A549 (cell line): Measurements from ENCODE around the gene LSM7. TPM values are rescaled to one million over a fixed set of nuclear protein-coding genes. Genes with fewer than 3 reads are reported as not detected.

Experiments used
- ATAC-seq, 2 experiments: fragments of 200-7000 bp in 1 of 2; fragments of >200 bp in 1 of 2; cut with Nextera tagmentation in 1 of 2; cut with Tn5 transposase in 1 of 2; 3 replicates each; pipeline versions ENCODE4 v1.8.0 to v1.9.1; 2018 to 2020; ENCODE audit warnings: mild to moderate bottlenecking in 1 of 2, moderate library complexity in 1 of 2
- CTCF ChIA-PET: fragments of 300-600 bp; sonication (Branson Sonifier 250); formaldehyde crosslinking; extraction: SDS; loops from one replicate; lab custom pipeline; 2021; ENCODE audit warnings: antibody characterized with exemption, inconsistent platforms; lab: Yijun Ruan, JAX
- POLR2A ChIA-PET: fragments of 350-600 bp; formaldehyde crosslinking; extraction: SDS; loops from one replicate; lab custom pipeline; 2021; ENCODE audit warnings: antibody characterized with exemption, inconsistent platforms; lab: Yijun Ruan, JAX
- DNase-seq, 2 experiments: peaks; one replicate each; pipeline versions ENCODE4 v3.0.0 to v3.0.0-alpha.2; 2011 to 2016; ENCODE audit warnings: low read depth in 1 of 2, low spot score in 1 of 2
- FAIRE-seq: peaks from 2 replicates; lab custom pipeline; 2011; peaks lifted over from hg19 to GRCh38; lab: Jason Lieb, UNC
- H3K27ac ChIP-seq, 2 experiments: fragments of >200 bp; sonication (Bioruptor Twin); formaldehyde crosslinking; 3 replicates each; pipeline ENCODE4 v1.5.1; 2016 to 2017
- H3K4me1 ChIP-seq: fragments of >200 bp; sonication (Bioruptor Twin); formaldehyde crosslinking; 3 replicates; pipeline ENCODE4 v1.6.1; 2016
- H3K4me2 ChIP-seq: fragments of >200 bp; sonication (Bioruptor Twin); formaldehyde crosslinking; 3 replicates; pipeline ENCODE4 v1.6.1; 2016
- H3K4me3 ChIP-seq: fragments of >200 bp; sonication (Bioruptor Twin); formaldehyde crosslinking; 3 replicates; pipeline ENCODE4 v1.5.1; 2016
- H3K9me3 ChIP-seq: fragments of >200 bp; sonication (Bioruptor Twin); formaldehyde crosslinking; 3 replicates; pipeline ENCODE4 v1.6.1; 2016
- CBX2 ChIP-seq: fragments of 200-600 bp; sonication (generic); IDR thresholded peaks from 2 replicates; pipeline ENCODE4 v1.6.1; 2016; ENCODE audit warnings: low read depth, mild to moderate bottlenecking, borderline replicate concordance
- CEBPB ChIP-seq, 2 experiments: fragments of >200 bp in 1 of 2; sonication (Bioruptor Twin) in 1 of 2; formaldehyde crosslinking in 1 of 2; IDR thresholded peaks; 2 replicates each; pipeline ENCODE4 v1.6.1; 2012 to 2016
- FOSL2 ChIP-seq, 2 experiments: fragments of 450-650 bp in 1 of 2; fragments of >200 bp in 1 of 2; sonication (Bioruptor Twin) in 1 of 2; formaldehyde crosslinking; IDR thresholded peaks; 2 replicates each; pipeline versions ENCODE4 v1.5.0 to v1.6.1; 2016 to 2020; ENCODE audit warnings: mild to moderate bottlenecking in 1 of 2, moderate library complexity in 1 of 2
- FOXS1 ChIP-seq: fragments of 250-450 bp; sonication (Bioruptor Pico); IDR thresholded peaks from 2 replicates; pipeline ENCODE4 v1.5.0; 2020; ENCODE audit warnings: mild to moderate bottlenecking, moderate library complexity
- HES2 ChIP-seq: fragments of >200 bp; sonication (Bioruptor Twin); formaldehyde crosslinking; IDR thresholded peaks from 2 replicates; pipeline ENCODE4 v1.6.1; 2016
- HEYL ChIP-seq: fragments of 250-450 bp; sonication (Bioruptor Pico); IDR thresholded peaks from 2 replicates; pipeline ENCODE4 v1.8.0; 2021; ENCODE audit warnings: mild to moderate bottlenecking, moderate library complexity
- HMGXB4 ChIP-seq: fragments of 250-450 bp; sonication (Bioruptor Pico); IDR thresholded peaks from 2 replicates; pipeline ENCODE4 v1.5.0; 2021; ENCODE audit warnings: mild to moderate bottlenecking, moderate library complexity, borderline replicate concordance
- HOXA7 ChIP-seq: fragments of 250-450 bp; sonication (Bioruptor Pico); IDR thresholded peaks from 2 replicates; pipeline ENCODE4 v1.5.0; 2020; ENCODE audit warnings: mild to moderate bottlenecking, moderate library complexity
- JUN ChIP-seq, 2 experiments: fragments of >200 bp; sonication (Bioruptor Twin); formaldehyde crosslinking; IDR thresholded peaks; 2 replicates in 1 of 2; 3 replicates in 1 of 2; pipeline ENCODE4 v1.6.1; 2016 to 2017
- KDM1A ChIP-seq: fragments of 200-600 bp; sonication (generic); IDR thresholded peaks from 2 replicates; pipeline ENCODE4 v1.6.1; 2016; ENCODE audit warnings: low read depth, mild to moderate bottlenecking
- MAX ChIP-seq: IDR thresholded peaks from 2 replicates; pipeline ENCODE4 v1.6.1; 2012
- MAZ ChIP-seq: fragments of 150-350 bp; IDR thresholded peaks from 2 replicates; pipeline ENCODE4 v1.6.1; 2014; ENCODE audit warnings: antibody characterized with exemption, low read depth, low read length, borderline replicate concordance
- NFE2L2 ChIP-seq: fragments of 150-350 bp; conservative IDR thresholded peaks from 2 replicates; pipeline ENCODE4 v1.6.1; 2014; ENCODE audit warnings: low read length
- NPAS2 ChIP-seq: fragments of 250-450 bp; sonication (Bioruptor Pico); IDR thresholded peaks from 2 replicates; pipeline ENCODE4 v1.8.0; 2022; ENCODE audit warnings: mild to moderate bottlenecking, moderate library complexity, borderline replicate concordance
- NR3C1 ChIP-seq: fragments of >200 bp; sonication (Bioruptor Twin); formaldehyde crosslinking; IDR thresholded peaks from 3 replicates; pipeline ENCODE4 v1.6.1; 2017
- PHF8 ChIP-seq: fragments of 200-600 bp; sonication (generic); IDR thresholded peaks from 2 replicates; pipeline ENCODE4 v1.6.1; 2016; ENCODE audit warnings: low read depth, mild to moderate bottlenecking, antibody characterized with exemption, moderate library complexity, borderline replicate concordance
- POLR2AphosphoS2 ChIP-seq: conservative IDR thresholded peaks from 2 replicates; pipeline ENCODE4 v1.6.1; 2012; ENCODE audit warnings: low read length, improper control_type of control experiment, inconsistent platforms
- RAD21 ChIP-seq, 2 experiments: fragments of >200 bp in 1 of 2; sonication (Bioruptor Twin) in 1 of 2; formaldehyde crosslinking in 1 of 2; IDR thresholded peaks in 1 of 2; conservative IDR thresholded peaks in 1 of 2; 2 replicates in 1 of 2; 3 replicates in 1 of 2; pipeline ENCODE4 v1.6.1; 2012 to 2018; ENCODE audit warnings: inconsistent platforms in 1 of 2
- RNF2 ChIP-seq: fragments of 200-600 bp; sonication (generic); IDR thresholded peaks from 2 replicates; pipeline ENCODE4 v1.6.1; 2016; ENCODE audit warnings: low read depth, mild to moderate bottlenecking, antibody characterized with exemption, moderate library complexity, borderline replicate concordance
- TFCP2L1 ChIP-seq: fragments of 250-450 bp; sonication (Bioruptor Pico); IDR thresholded peaks from 2 replicates; pipeline ENCODE4 v1.5.0; 2021; ENCODE audit warnings: mild to moderate bottlenecking
- TP53 ChIP-seq: fragments of 250-450 bp; sonication (Bioruptor Pico); IDR thresholded peaks from 2 replicates; pipeline ENCODE4 v1.5.0; 2021; ENCODE audit warnings: mild to moderate bottlenecking, moderate library complexity
- ZC3H11A ChIP-seq: fragments of 450-650 bp; IDR thresholded peaks from 2 replicates; pipeline ENCODE4 v1.6.1; 2014; ENCODE audit warnings: antibody characterized with exemption, mild to moderate bottlenecking
- WGBS: methylation state at CpG from one replicate; pipeline ENCODE4 v1.1.6; 2017; ENCODE audit errors: missing lambda C conversion rate; 5-methylcytosine and 5-hydroxymethylcytosine counted together
- polyA plus RNA-seq, 4 experiments: library from polyadenylated mRNA; depleted of rRNA in 3 of 4; stranded (reverse); fragments of >200 nt; fragmentation: RNase III in 1 of 4; extraction: RNeasy Plus Mini Kit Qiagen cat#74134 plus additional on column Dnase treatment in 1 of 4; gene quantifications; 2 replicates in 3 of 4; 3 replicates in 1 of 4; pipeline ENCODE4 v1.2.3, GENCODE V29; 2011 to 2017

Gene LSM7
- polyA plus RNA-seq, 2 of the 4 experiments (the other 2 are of a cell fraction), result 140 to 144 TPM

- H3K4me1 ChIP-seq, result no peaks in the 10 kb centered on the region
- 85% methylated on average over 13 of the region's 15 CpGs for WGBS
- DNase-seq (no peak), ATAC-seq (no peak), FAIRE-seq (no peak)
- H3K9me3 ChIP-seq, result no peaks in the 10 kb centered on the region
- no peak overlapping the region for H3K4me2 ChIP-seq
- H3K27ac ChIP-seq, result no peak overlapping the region
- TF ChIP-seq HES2 (no peak), FOXS1 (CRISPR knock-in tag) (no peak), RAD21 (conservative IDR thresholded peaks at IDR 0.05 in 1 of 2, IDR thresholded peaks at IDR 0.05 in 1 of 2) (no peak), POLR2AphosphoS2 (no peak), FOSL2 (IDR thresholded peaks at IDR 0.05) (no peak), FOSL2 (CRISPR knock-in tag; IDR thresholded peaks at IDR 0.05) (no peak), HOXA7 (CRISPR knock-in tag) (no peak), RNF2 (no peak), TP53 (CRISPR knock-in tag) (no peak)
- ChIA-PET POLR2A (no interaction called here), CTCF (no interaction called here)
- H3K4me3 ChIP-seq, result no peak overlapping the region
These were observed 13.6 kb upstream of the LSM7 start for GRCh38 chr19:2341982-2342381.

- ChIA-PET CTCF (no interaction called here), POLR2A (no interaction called here)
- Histone ChIP-seq H3K4me3 (no peak overlapping the region), H3K4me2 (no peak overlapping the region), H3K4me1 (no peaks in the 10 kb centered on the region), H3K9me3 (no peaks in the 10 kb centered on the region), H3K27ac (no peak overlapping the region)
- no peak for TF ChIP-seq HES2
- no peak for FAIRE-seq
- WGBS, result 92% methylated on average over 10 of the region's 24 CpGs
- DNase-seq, result no peak
- no peak for ATAC-seq
These were observed 12.9 kb upstream of the LSM7 start for GRCh38 chr19:2341244-2341751.

- POLR2A ChIA-PET, result no interaction called here
- no peaks in the 10 kb centered on the region for H3K9me3 ChIP-seq
- ATAC-seq (no peak), DNase-seq (no peak), FAIRE-seq (no peak)
- H3K4me3 ChIP-seq, result no peak overlapping the region
- no peak overlapping the region for H3K4me2 ChIP-seq
- no peak for TF ChIP-seq KDM1A
- no peak for TF ChIP-seq NPAS2
- TF ChIP-seq PHF8, result no peak
- TF ChIP-seq POLR2AphosphoS2, result no peak
- no peak for TF ChIP-seq MAZ
- no peak for TF ChIP-seq CBX2
- no peak for TF ChIP-seq NFE2L2
- TF ChIP-seq TFCP2L1 (CRISPR knock-in tag), result no peak
- no peak for TF ChIP-seq NR3C1
- no peak for TF ChIP-seq JUN (IDR thresholded peaks at IDR 0.05)
- TF ChIP-seq CEBPB (IDR thresholded peaks at IDR 0.05), result no peak
- no peak for TF ChIP-seq HEYL (CRISPR knock-in tag)
- no peak for TF ChIP-seq ZC3H11A
- TF ChIP-seq MAX, result no peak
- TF ChIP-seq TP53 (CRISPR knock-in tag), result no peak
- TF ChIP-seq HMGXB4 (CRISPR knock-in tag), result no peak
- no peak for TF ChIP-seq RNF2
- no peak overlapping the region for H3K27ac ChIP-seq
- 93% methylated on average over 21 of the region's 38 CpGs for WGBS
- CTCF ChIA-PET, result no interaction called here
- no peaks in the 10 kb centered on the region for H3K4me1 ChIP-seq
These were observed 12.3 kb upstream of the LSM7 start for GRCh38 chr19:2340496-2341243.
